Fibroblast of skin of right quadriceps (primary cell): ENCODE results near the gene NXPE4.

Source experiments
- DNase-seq: peaks from one replicate; pipeline ENCODE4 v3.0.0-alpha.2; 2013

NXPE4 gene

GRCh38 chr11:114556135-114556534 is 39.5 kb downstream of the NXPE4 start:
- no peak for DNase-seq

GRCh38 chr11:114553642-114554041 is 41.9 kb downstream of the NXPE4 start:
- no peak for DNase-seq

DNA sequence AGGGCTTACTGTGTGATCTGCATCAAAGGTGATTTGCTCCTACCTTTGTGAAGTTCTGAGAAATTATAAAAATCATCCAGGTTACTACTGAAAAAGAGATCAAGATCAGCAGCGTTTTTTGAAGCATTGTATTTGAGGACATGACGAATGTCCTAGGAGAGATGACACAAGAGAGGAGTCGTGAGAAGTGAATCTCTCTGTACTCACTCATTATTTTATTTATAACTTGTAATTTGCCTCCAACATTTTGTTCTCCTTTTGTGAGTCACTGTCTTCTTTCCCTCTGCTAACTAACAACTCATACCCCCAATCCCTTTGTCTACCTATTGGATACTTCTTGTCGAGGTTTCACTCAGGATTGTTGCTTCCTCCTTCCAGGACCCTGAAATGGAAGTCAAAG is 44.5 kb downstream of the NXPE4 start:
- no peak for DNase-seq

DNA sequence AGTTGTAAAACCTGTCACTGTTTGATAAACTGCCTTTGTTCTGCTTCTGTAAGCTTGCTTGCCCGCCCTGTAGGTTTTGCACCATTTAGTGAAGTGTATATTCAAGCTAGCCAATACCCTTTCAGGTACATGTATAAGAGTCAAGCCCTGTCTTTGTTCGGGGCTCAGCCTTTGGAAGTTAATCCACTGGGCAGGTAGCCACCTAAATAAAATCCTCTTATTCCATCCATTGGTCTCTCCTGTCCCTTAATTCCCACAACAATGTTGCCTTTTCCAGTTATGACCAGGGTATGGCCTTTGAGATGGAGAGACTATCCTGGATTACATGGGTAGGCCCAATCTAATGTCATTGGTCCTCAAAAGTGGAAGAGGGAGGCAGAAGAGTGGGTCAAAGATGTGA is 69.9 kb downstream of the NXPE4 start:
- no peak for DNase-seq

- no peak for DNase-seq
These were observed 71.5 kb downstream of the NXPE4 start for GRCh38 chr11:114524122-114524521.

DNA sequence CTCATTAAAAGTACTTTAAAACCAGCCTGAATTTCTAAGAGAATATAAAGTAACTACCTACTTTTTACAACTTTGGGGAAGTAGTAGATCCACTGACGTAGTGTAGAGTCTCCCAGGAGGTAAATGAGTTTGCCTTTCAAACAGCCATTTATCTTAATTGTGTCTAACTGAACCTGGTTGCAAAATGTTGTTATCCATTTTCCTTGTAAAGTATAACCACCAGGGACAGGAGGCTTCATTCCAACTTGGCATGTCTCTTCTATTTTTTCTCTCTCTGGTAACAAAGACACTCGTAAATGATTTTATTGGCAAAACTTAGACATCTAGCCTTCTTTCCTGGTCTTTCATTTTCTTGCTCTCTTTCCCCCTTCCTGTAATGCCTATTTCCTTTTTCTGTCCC is 72.8 kb downstream of the NXPE4 start:
- DNase-seq = no peak
